GM12875 (cell line): ENCODE results near the gene HOXA7.

Source experiments
- H3K4me3 ChIP-seq: one replicate; pipeline ENCODE4 v1.5.1; 2011; ENCODE audit warnings: low read depth, low read length, control low read depth
- CTCF ChIP-seq: IDR thresholded peaks from 2 replicates; pipeline ENCODE4 v1.5.1; 2011; ENCODE audit warnings: low read depth, mild to moderate bottlenecking, control low read depth, inconsistent platforms, low read length, moderate library complexity, borderline replicate concordance; ENCODE audit not compliant: insufficient read depth

HOXA7 gene

GRCh38 chr7:27175626-27176523, 19.4 kb upstream of the HOXA7 start:
- TF ChIP-seq CTCF: no peak
- no peak overlapping the region for H3K4me3 ChIP-seq

DNA sequence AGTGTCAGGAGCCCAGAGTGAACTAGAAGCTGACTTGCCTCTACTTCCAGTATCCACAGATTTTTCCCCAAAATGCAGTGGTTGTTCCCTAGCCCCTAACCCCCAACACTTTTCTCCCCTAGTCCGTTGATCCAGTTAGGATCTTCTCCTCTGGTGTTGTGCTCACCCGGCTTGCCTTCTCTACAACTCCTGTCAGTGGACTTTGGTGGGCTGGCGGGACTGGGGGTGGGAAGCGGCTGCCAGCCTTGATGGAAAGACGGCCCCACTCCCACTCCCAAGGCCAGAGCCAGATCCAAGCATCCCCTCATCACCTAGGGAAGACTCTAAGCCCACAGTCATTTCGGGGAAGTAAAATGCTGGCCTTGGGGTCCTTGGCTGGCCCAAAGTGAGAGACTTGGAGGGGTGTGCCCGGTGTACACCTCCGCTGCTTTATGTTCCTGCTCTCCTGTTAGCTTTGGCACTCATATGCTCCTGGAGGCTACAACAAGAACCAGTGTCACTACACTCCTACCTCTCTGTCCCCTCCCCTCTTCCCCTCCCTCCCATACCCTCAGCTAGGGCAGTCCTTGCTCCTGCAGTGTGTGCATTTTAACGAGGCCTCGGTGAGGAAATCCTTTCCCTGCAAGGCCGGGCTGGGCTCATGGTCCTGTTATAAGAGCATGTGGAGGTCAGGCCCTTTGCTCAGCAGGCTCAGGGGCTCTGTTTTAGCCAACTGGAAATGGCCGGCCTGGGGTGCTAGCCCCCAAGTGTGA, 18.6 kb upstream of the HOXA7 start:
- TF ChIP-seq CTCF: no peak
- no peak overlapping the region for H3K4me3 ChIP-seq

DNA sequence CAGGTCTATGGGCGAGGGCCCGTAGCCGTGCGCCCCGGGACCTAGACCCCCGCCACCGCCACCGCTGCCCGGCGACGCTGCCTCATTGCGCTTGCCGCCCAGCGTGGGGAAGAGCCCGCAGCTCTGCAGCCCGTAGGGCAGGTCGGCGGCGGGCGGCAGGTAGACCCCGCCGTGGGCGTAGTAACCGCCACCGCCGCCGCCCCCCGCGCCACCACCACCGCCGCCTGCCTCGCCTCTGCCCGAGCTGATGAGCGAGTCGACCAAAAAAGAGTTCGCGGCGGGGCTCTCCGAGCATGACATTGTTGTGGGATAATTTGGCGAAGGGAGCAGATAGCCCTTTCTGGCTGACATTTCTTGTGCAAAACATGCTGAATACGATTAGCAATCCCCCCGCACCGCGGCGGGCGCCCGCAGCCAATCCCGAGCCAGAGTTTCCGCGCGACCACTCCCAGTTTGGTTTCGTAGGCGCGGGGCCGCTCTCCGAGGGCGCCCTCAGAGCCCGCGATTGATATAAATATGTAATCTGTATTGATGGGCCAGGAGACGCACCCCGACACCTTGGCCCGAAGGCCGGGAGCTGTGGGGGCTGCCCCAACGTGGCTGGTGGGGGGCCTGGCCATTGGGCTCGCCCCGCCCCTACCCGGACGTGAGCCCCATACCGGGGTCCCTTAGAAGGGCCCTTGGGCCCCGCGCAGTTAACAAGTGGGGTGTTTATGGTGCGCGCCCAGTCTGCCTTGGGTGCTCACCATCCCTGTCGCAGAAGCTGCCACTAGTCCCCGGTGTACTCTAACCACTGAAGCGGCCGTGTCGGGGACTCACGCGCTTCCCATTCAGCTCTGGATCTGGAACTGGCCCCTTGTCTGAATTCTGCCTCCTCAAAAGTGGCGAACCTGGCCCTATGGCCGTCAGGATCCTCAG, 17.7 kb upstream of the HOXA7 start, which contains the start of gene HOXA10:
Gene HOXA10, minus strand, starts transcription at position 365 of the 918 bp plus-strand sequence. Its CDS starts 14 bp downstream, at position 351.
- H3K4me3 ChIP-seq: no peak within 1 kb of the TSS
- no peak for TF ChIP-seq CTCF

DNA sequence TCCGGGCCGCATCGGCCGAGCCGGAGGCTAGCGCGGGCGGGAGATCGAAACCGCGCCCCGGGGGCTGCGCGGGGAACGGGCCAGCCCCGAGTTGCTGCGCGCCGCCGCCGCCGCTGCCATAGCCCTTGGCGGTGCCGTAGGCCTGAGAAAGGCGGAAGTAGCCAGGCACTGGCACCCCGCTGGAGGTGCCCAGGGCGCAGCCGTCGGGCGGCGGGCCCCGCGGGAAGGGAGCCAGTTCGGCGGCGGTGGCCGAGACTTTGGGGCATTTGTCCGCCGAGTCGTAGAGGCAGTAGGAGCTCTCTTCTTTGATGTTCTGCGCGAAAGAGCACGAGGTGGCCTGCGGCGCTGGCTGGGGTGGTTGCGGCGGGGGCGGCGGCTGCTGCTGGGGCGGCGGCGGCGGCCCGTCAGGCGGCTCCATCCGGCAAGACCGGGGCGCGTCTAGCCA, 17.1 kb upstream of the HOXA7 start:
- TF ChIP-seq CTCF: no peak
- H3K4me3 ChIP-seq: no peak overlapping the region

DNA sequence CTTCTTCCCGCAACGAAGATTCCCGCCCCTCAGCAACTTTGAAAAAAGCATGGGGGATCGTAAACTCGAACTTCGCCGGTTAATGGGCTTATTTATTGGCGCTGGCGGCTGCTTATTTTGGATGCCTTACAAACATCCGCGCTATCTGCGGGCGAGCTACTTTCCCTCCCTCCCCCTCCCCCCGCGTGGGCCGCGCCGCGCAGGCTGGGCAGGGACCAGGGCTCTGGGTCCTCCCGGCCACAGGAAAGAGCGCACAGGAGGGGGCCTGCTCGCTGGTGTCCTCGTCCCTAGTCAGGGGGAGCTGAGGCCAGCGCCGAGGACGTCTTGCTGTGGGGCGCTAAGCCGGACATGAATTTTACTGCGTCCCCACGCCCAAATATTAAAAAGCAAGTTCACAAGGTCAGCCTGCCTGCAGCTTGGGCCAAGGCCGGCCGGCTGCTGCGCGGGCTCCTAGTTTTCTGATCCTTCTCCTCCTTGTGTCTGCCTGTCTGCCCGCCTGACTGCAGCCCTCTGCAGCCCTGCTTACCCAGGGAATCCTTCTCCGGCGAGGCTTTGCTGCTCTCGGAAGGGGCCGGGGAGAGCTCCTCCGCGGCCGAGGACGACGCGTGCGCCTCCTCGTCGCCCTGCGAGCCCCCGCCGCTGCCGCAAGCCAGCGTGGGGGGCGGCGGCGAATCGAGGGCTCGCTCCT, 16.5 kb upstream of the HOXA7 start:
- no peak overlapping the region for H3K4me3 ChIP-seq
- no peak for TF ChIP-seq CTCF

DNA sequence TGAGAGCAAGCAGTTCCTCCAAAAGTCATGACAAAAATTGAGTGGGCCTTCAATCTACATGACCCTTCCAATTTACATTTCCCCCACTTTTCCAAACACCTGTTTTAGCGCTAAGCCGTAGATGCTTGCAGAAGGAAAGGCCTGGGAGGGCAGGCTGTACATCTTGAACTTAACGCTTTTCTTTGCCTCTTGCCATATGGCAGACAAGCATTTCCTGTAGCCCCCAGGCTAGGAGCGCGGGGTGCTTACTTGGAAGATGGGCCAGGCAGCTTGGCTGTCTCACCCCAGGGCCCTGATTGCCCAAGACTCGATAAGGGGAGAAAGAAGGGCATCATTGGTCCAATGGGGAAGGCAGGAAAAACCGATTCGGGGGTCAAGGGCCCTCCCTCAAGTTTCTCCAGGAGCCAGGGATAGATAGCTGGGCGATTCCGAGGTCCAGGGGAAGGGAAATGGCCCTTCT, 15.9 kb upstream of the HOXA7 start:
- H3K4me3 ChIP-seq: no peak overlapping the region
- no peak for TF ChIP-seq CTCF
